GM18873 (cell line): ENCODE results near the gene UTP20.
"Not testable (repeated sequence)": the region's sequence is repeated elsewhere in the genome, so short reads cannot be mapped to it uniquely, and the experiment has no call there.

ENCODE experiments used
- ATAC-seq: cut with Tn5 transposase; IDR thresholded peaks from one replicate; pipeline ENCODE4 v1.9.1; 2021; ENCODE audit warnings: mild to moderate bottlenecking, moderate library complexity, moderate number of reproducible peaks; ENCODE audit not compliant: unreplicated experiment, low FRiP score

UTP20 gene

DNA sequence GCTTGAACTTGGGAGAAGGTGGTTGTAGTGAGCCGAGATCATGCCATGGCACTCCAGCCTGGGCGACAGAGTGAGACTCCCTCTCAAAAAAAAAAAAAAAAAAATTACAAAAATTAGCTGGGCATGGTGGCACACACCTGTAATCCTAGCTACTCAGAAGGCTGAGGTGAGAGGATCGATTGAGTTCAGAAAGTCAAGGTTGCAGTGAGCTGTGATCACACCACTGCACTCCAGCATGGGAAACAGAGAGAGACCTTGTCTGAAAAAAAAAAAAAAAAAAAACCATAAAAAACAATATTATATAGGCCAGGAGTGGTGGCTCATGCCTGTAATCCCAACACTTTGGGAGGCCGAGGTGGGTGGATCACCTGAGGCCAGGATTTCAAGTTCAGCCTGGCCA, 142.2 kb downstream of the UTP20 start:
- not testable (repeated sequence) for ATAC-seq

GRCh38 chr12:101424620-101425019, 144.7 kb downstream of the UTP20 start:
- ATAC-seq, result no peak

DNA sequence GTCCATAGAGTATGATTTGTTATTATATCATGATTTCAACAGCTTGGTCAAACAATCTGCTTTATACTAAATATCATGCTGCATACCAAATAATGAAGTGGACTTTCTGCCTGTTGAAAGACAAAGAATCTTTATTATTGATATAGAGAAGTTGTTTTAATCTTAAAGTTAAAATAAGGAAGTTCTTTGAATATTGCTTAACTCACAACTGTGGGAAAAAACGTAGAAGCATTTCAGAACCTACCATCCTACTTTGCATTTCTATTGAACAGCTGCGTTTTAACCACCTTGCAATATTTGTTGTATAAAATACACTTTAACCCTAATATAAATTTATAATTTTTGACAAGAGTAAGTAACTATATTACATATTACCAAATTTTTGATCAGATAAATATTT, 150.6 kb downstream of the UTP20 start:
- ATAC-seq, result no peak

DNA sequence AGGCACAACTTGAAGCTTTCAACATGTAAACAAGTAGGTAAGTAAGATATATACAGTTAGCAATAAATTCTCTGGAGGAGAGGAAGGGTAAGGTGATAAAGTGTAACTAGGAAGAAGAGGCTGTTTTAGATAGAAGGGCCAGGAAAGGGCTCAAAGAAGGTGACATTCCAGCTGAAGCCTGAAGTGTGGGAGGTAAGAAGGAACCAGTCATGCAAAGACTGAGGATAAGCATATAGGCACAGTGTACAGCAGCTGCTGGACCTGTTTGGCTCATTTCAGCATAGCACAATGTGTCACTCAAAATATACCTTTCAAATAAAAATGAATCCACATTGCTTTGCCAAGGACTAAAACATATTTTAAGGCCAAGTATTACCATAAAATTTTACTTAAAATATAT, 156.2 kb downstream of the UTP20 start:
- no peak for ATAC-seq
